ENCODE results near the gene NCBP2. TPM values are rescaled to one million over a fixed set of nuclear protein-coding genes. Genes with fewer than 3 reads are reported as not detected.

NCBP2 gene
- total RNA-seq, 2 donors from 2014 or later = 78.1 to 82.8 TPM

GRCh38 chr3:196941729-196942225 lies 551 bp downstream of the NCBP2 start:
- peaks cover 38 to 42% of the 10 kb centered on the region in 2 donors for H3K4me1 Mint-ChIP-seq (ENCODE audit: low read depth in 2 of 2)
- peak; percentile 72 for DNase-seq (ENCODE audit: low spot score)
- H3K27me3 Mint-ChIP-seq = no peaks in the 10 kb centered on the region
- peak overlapping the region; percentile 99 for H3K4me3 Mint-ChIP-seq
- H3K9me3 Mint-ChIP-seq = no peaks in the 10 kb centered on the region
- H3K36me3 Mint-ChIP-seq = peaks cover 22% of the 10 kb centered on the region
- peak overlapping the region; percentile 95 to 97 for H3K27ac Mint-ChIP-seq
- peak; percentile 48 to 61 for ATAC-seq

DNA sequence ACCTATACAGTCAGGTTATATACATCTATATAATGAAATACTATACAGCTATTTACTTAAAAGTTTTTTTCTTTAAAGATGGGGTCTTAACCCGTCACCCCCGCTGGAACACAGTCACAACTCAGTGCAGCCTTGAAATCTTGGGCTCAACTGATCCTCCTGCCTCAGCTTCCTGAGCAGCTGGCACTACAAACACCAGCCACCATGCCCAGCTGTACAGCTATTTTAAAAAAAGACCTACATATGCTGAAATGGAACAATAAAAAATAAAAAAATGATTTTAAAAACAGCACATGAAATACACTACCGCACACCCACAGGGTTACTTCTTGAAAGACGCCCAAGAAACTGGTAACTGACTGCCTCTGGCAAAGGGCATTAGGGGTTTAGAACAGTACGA lies 3.8 kb downstream of the NCBP2 start:
- H3K27ac Mint-ChIP-seq = peak overlapping the region in 1 of 2 donors; percentile 97
- no peaks in the 10 kb centered on the region for H3K9me3 Mint-ChIP-seq
- H3K36me3 Mint-ChIP-seq = peaks cover 42% of the 10 kb centered on the region
- no peak for DNase-seq (ENCODE audit: low spot score)
- no peak for ATAC-seq
- H3K27me3 Mint-ChIP-seq = no peaks in the 10 kb centered on the region
- peaks cover 27 to 37% of the 10 kb centered on the region in 2 donors for H3K4me1 Mint-ChIP-seq (ENCODE audit: low read depth in 2 of 2)
- H3K4me3 Mint-ChIP-seq = peak overlapping the region; percentile 20

GRCh38 chr3:196938124-196938523 lies 4.2 kb downstream of the NCBP2 start:
- no peaks in the 10 kb centered on the region for H3K27me3 Mint-ChIP-seq
- peaks cover 22 to 33% of the 10 kb centered on the region in 2 donors for H3K4me1 Mint-ChIP-seq (ENCODE audit: low read depth in 2 of 2)
- DNase-seq (ENCODE audit: low spot score) = no peak
- H3K9me3 Mint-ChIP-seq = no peaks in the 10 kb centered on the region
- no peak for ATAC-seq
- peaks cover 38% of the 10 kb centered on the region for H3K36me3 Mint-ChIP-seq
- H3K27ac Mint-ChIP-seq = peak overlapping the region; percentile 22 to 70
- H3K4me3 Mint-ChIP-seq = no peak overlapping the region

GRCh38 chr3:196936288-196936687 lies 6.0 kb downstream of the NCBP2 start:
- DNase-seq (ENCODE audit: low spot score) = no peak
- peaks cover 14 to 24% of the 10 kb centered on the region in 2 donors for H3K4me1 Mint-ChIP-seq (ENCODE audit: low read depth in 2 of 2)
- ATAC-seq = no peak
- H3K9me3 Mint-ChIP-seq = no peaks in the 10 kb centered on the region
- peaks cover 31% of the 10 kb centered on the region for H3K36me3 Mint-ChIP-seq
- H3K27ac Mint-ChIP-seq = peak overlapping the region; percentile 25 to 28
- H3K27me3 Mint-ChIP-seq = no peaks in the 10 kb centered on the region
- H3K4me3 Mint-ChIP-seq = no peak overlapping the region

DNA sequence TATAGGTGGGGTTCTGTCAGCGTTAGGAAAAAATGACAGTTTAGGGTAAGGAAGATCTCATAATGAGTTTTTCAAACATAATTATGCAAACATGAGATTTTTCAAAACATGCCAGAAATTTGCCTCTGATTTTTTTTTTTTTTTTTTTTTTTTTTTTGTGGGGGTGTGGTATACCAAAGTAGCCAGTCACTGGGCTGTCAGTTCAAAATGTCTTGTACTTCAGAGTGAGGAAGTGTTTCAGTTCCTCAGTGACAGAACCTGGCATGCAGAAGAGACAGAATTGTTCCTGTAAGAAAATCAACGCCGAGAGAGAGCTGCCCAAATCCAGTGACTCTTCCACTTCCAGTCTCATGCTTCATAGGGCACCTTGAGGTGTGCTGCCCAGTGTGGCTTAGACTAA lies 9.7 kb downstream of the NCBP2 start:
- Mint-ChIP-seq H3K27me3 (no peaks in the 10 kb centered on the region), H3K36me3 (peaks cover 30% of the 10 kb centered on the region), H3K9me3 (no peaks in the 10 kb centered on the region), H3K27ac (no peak overlapping the region), H3K4me1 (ENCODE audit: low read depth in 2 of 2) (peaks cover 0 to under 1% of the 10 kb centered on the region in 2 donors), H3K4me3 (no peak overlapping the region)
- DNase-seq (ENCODE audit: low spot score) (no peak), ATAC-seq (no peak)

GRCh38 chr3:196931828-196932587 lies 10.3 kb downstream of the NCBP2 start:
- H3K27me3 Mint-ChIP-seq = no peaks in the 10 kb centered on the region
- no peaks in the 10 kb centered on the region for H3K4me1 Mint-ChIP-seq (ENCODE audit: low read depth in 2 of 2)
- DNase-seq (ENCODE audit: low spot score) (no peak), ATAC-seq (no peak)
- H3K36me3 Mint-ChIP-seq = peaks cover 28% of the 10 kb centered on the region
- no peaks in the 10 kb centered on the region for H3K9me3 Mint-ChIP-seq
- no peak overlapping the region for H3K4me3 Mint-ChIP-seq
- H3K27ac Mint-ChIP-seq = no peak overlapping the region

DNA sequence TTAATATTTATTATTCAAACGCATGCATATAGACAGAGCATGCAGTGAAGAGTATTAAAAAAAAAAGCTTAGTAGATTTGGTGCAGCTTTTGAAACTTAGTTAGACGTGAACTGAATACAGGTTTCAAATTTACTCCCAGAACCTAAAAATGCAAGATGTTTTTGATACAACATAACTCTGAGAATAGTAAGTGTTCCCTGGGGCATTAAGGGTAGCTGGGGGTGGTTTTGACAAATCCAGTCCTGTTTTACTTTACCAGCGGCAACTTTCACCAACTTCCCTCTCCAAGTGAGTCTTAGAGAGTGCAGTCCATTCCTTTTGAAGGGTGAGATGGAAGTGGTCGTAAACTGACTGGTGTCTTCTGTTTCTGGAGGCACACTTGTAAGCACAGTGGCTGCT lies 11.2 kb downstream of the NCBP2 start:
- DNase-seq (ENCODE audit: low spot score) (no peak), ATAC-seq (no peak)
- H3K36me3 Mint-ChIP-seq = peaks cover 19% of the 10 kb centered on the region
- H3K27ac Mint-ChIP-seq = no peak overlapping the region
- no peak overlapping the region for H3K4me3 Mint-ChIP-seq
- no peaks in the 10 kb centered on the region for H3K4me1 Mint-ChIP-seq (ENCODE audit: low read depth in 2 of 2)
- no peaks in the 10 kb centered on the region for H3K27me3 Mint-ChIP-seq
- no peaks in the 10 kb centered on the region for H3K9me3 Mint-ChIP-seq

DNA sequence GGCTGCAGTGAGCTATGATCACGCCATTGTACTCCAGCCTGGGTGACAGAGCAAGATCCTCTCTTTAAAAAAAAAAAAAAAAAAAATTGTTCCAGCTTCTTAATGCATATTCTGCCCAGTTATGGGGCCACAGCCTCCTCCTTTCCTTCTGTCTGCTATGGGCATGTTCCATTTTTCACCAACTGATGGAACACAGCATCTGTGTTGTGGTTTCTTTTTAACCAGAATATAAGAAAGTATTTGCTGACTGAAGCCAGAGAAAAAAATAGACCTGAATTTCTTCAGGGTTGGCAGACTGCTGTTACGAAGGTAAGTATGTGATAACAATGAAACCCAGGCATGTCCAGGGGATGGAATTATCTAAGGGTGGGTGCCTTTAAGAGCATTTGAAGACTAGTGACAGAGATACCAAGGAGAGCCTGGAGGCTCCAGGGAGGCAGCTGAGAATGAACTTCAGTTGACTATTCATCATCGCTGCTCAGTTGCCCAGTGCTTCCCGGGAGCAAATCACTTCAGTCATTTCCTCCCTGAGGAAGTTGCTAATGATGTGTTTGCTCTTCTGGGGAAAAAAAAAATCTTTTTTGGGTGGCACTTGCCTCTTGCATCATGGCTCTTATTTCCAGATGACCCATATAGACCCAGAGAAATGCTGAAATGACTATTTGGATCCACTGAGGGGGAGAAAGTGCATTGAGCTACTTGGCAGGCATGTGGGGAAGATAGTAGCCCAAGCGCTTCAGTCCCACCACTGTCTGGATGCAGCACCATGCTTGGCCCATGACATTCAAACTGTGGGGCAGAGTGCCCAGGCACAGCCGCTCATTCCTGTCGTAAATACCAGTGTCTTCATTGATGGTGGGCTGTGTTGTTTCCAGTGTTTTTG lies 14.5 kb downstream of the NCBP2 start:
- no peak overlapping the region for H3K4me3 Mint-ChIP-seq
- no peaks in the 10 kb centered on the region for H3K9me3 Mint-ChIP-seq
- DNase-seq (ENCODE audit: low spot score) = no peak
- H3K27ac Mint-ChIP-seq = no peak overlapping the region
- no peaks in the 10 kb centered on the region for H3K4me1 Mint-ChIP-seq (ENCODE audit: low read depth in 2 of 2)
- no peak for ATAC-seq
- H3K36me3 Mint-ChIP-seq = peaks cover 6% of the 10 kb centered on the region
- no peaks in the 10 kb centered on the region for H3K27me3 Mint-ChIP-seq

DNA sequence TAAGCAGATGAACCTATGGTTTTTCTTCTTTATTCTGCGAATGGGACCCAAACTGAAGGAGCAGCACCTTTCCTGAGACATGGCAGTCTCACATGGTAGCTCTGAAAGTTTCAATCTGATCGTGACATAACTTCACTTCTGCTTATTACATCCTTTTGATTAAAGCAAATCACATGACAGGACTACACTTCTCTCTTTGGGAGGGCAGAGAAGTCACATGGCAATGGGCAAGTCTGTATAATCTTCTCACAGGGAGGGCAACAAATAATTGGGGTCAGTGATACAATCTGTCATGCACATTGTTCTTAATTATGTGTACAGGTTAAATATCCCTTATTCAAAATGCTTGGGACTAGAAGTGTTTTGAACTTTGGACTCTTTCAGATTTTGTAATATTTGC lies 21.6 kb downstream of the NCBP2 start:
- Mint-ChIP-seq H3K36me3 (no peaks in the 10 kb centered on the region), H3K27ac (no peak overlapping the region), H3K4me3 (no peak overlapping the region), H3K27me3 (no peaks in the 10 kb centered on the region), H3K4me1 (ENCODE audit: low read depth in 2 of 2) (peaks cover 0 to 3% of the 10 kb centered on the region in 2 donors), H3K9me3 (no peaks in the 10 kb centered on the region)
- ATAC-seq = no peak
- DNase-seq (ENCODE audit: low spot score) = no peak

DNA sequence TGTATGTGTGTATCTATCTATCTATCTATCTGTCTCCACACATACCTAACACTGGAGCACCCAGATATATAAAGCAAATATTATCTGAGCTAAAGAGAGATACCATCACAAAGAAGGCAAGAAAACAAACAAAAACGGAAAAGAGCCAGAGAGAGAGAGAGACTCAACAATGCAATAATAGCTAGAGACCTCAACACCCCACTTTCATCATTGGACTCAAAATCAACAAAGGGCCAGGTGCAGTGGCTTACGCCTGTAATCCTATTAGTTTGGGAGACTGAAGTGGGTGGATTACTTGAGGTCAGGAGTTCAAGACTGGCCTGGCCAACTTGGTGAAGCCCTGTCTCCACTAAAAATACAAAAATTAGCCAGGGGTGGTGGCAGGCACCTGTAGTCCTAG lies 23.4 kb downstream of the NCBP2 start:
- Mint-ChIP-seq H3K4me1 (ENCODE audit: low read depth in 2 of 2) (peaks cover 0 to 3% of the 10 kb centered on the region in 2 donors), H3K9me3 (no peaks in the 10 kb centered on the region), H3K27ac (no peak overlapping the region), H3K36me3 (peaks cover 9% of the 10 kb centered on the region), H3K27me3 (no peaks in the 10 kb centered on the region), H3K4me3 (no peak overlapping the region)
- DNase-seq (ENCODE audit: low spot score) (no peak), ATAC-seq (no peak)

GRCh38 chr3:196916995-196917394 lies 25.3 kb downstream of the NCBP2 start:
- DNase-seq (ENCODE audit: low spot score) = no peak
- Mint-ChIP-seq H3K27ac (no peak overlapping the region), H3K27me3 (no peaks in the 10 kb centered on the region), H3K36me3 (peaks cover 11% of the 10 kb centered on the region), H3K4me1 (ENCODE audit: low read depth in 2 of 2) (peaks cover 0 to 3% of the 10 kb centered on the region in 2 donors), H3K4me3 (no peak overlapping the region), H3K9me3 (no peaks in the 10 kb centered on the region)
- ATAC-seq = no peak

GRCh38 chr3:196916221-196916620 lies 26.1 kb downstream of the NCBP2 start:
- no peaks in the 10 kb centered on the region for H3K27me3 Mint-ChIP-seq
- peaks cover 11% of the 10 kb centered on the region for H3K36me3 Mint-ChIP-seq
- no peaks in the 10 kb centered on the region for H3K9me3 Mint-ChIP-seq
- ATAC-seq (no peak), DNase-seq (ENCODE audit: low spot score) (no peak)
- H3K4me3 Mint-ChIP-seq = no peak overlapping the region
- H3K4me1 Mint-ChIP-seq (ENCODE audit: low read depth in 2 of 2) = peaks cover 0 to 3% of the 10 kb centered on the region in 2 donors
- H3K27ac Mint-ChIP-seq = no peak overlapping the region

GRCh38 chr3:196915375-196915774 lies 27.0 kb downstream of the NCBP2 start:
- H3K27me3 Mint-ChIP-seq = no peaks in the 10 kb centered on the region
- DNase-seq (ENCODE audit: low spot score) (no peak), ATAC-seq (no peak)
- no peaks in the 10 kb centered on the region for H3K9me3 Mint-ChIP-seq
- peaks cover 0 to 3% of the 10 kb centered on the region in 2 donors for H3K4me1 Mint-ChIP-seq (ENCODE audit: low read depth in 2 of 2)
- H3K36me3 Mint-ChIP-seq = peaks cover 11% of the 10 kb centered on the region
- H3K4me3 Mint-ChIP-seq = no peak overlapping the region
- no peak overlapping the region for H3K27ac Mint-ChIP-seq

GRCh38 chr3:196914866-196915265 lies 27.5 kb downstream of the NCBP2 start:
- Mint-ChIP-seq H3K9me3 (no peaks in the 10 kb centered on the region), H3K27me3 (no peaks in the 10 kb centered on the region), H3K4me1 (ENCODE audit: low read depth in 2 of 2) (peaks cover 0 to 3% of the 10 kb centered on the region in 2 donors), H3K36me3 (peaks cover 11% of the 10 kb centered on the region), H3K4me3 (no peak overlapping the region), H3K27ac (no peak overlapping the region)
- ATAC-seq = no peak
- DNase-seq (ENCODE audit: low spot score) = no peak

Data from natural killer cell treated with Interleukin-12 subunit alpha and Interleukin-12 subunit beta and Interleukin-15 and Interleukin-18, amount 100 ng/mL, for 72 hours (primary cell).